Choroid plexus epithelial cell (primary cell): ENCODE data around the gene TNFAIP2.
"Not testable (repeated sequence)": the region's sequence is repeated elsewhere in the genome, so short reads cannot be mapped to it uniquely, and the experiment has no call there.

Experiments
- DNase-seq: peaks from one replicate; pipeline ENCODE4 v3.0.0-alpha.2; 2010; ENCODE audit warnings: low read depth
- H3K4me3 ChIP-seq: 2 replicates; pipeline ENCODE4 v1.5.1; 2011; ENCODE audit warnings: low read depth, mild to moderate bottlenecking, control low read depth, low read length, moderate library complexity
- CTCF ChIP-seq: conservative IDR thresholded peaks from 2 replicates; pipeline ENCODE4 v1.5.1; 2011; ENCODE audit warnings: low read depth, mild to moderate bottlenecking, control low read depth, inconsistent platforms, low read length, moderate library complexity

TNFAIP2 gene

GRCh38 chr14:103110681-103111231, 12.5 kb upstream of the TNFAIP2 start:
- no peak overlapping the region for H3K4me3 ChIP-seq
- TF ChIP-seq CTCF = no peak

GRCh38 chr14:103111232-103111868, 11.9 kb upstream of the TNFAIP2 start:
- DNase-seq = no peak
- TF ChIP-seq CTCF = no peak
- H3K4me3 ChIP-seq = no peak overlapping the region

More at GRCh38 chr14:103110681-103111231, 12.5 kb upstream of the TNFAIP2 start:
- no peak for DNase-seq

GRCh38 chr14:103112400-103113243, 10.6 kb upstream of the TNFAIP2 start:
- no peak for TF ChIP-seq CTCF
- no peak overlapping the region for H3K4me3 ChIP-seq
- DNase-seq = no peak

GRCh38 chr14:103113303-103113702, 10.0 kb upstream of the TNFAIP2 start:
- DNase-seq = no peak
- H3K4me3 ChIP-seq = no peak overlapping the region
- no peak for TF ChIP-seq CTCF

- DNase-seq = no peak
- TF ChIP-seq CTCF = no peak
- no peak overlapping the region for H3K4me3 ChIP-seq
These were observed 9.5 kb upstream of the TNFAIP2 start for GRCh38 chr14:103113774-103114173.

GRCh38 chr14:103115086-103115679, 8.1 kb upstream of the TNFAIP2 start:
- not testable (repeated sequence) for DNase-seq, H3K4me3 ChIP-seq

- DNase-seq = peak; percentile 74
- TF ChIP-seq CTCF = no peak
- no peak overlapping the region for H3K4me3 ChIP-seq
These were observed 7.3 kb upstream of the TNFAIP2 start for GRCh38 chr14:103115845-103116572.
